Trophoblast cell (in vitro differentiated cells and primary cell): ENCODE measurements around the gene SMG6.

Experiments used
- DNase-seq, 2 donors: peaks; one replicate each; pipeline ENCODE4 v3.0.0-alpha.2; 2016
- H2AFZ ChIP-seq: 2 replicates; pipeline ENCODE4 v1.6.1; 2013; ENCODE audit warnings: low read length, moderate library complexity, mild to moderate bottlenecking; ENCODE audit not compliant: insufficient read depth, poor library complexity
- H2AK5ac ChIP-seq: 2 replicates; pipeline ENCODE4 v1.6.1; 2013; ENCODE audit warnings: mild to moderate bottlenecking, low read length
- H2BK120ac ChIP-seq: 2 replicates; pipeline ENCODE4 v1.6.1; 2013; ENCODE audit warnings: low read length, mild to moderate bottlenecking, moderate library complexity; ENCODE audit not compliant: insufficient read depth, poor library complexity
- H2BK12ac ChIP-seq: 2 replicates; pipeline ENCODE4 v1.6.1; 2013; ENCODE audit warnings: mild to moderate bottlenecking, low read length, moderate library complexity
- H2BK5ac ChIP-seq: 2 replicates; pipeline ENCODE4 v1.6.1; 2013; ENCODE audit warnings: low read length, low read depth, moderate library complexity, mild to moderate bottlenecking; ENCODE audit not compliant: poor library complexity
- H3K14ac ChIP-seq: 2 replicates; pipeline ENCODE4 v1.6.1; 2013; ENCODE audit warnings: mild to moderate bottlenecking, low read length
- H3K18ac ChIP-seq: 2 replicates; pipeline ENCODE4 v1.6.1; 2013; ENCODE audit warnings: mild to moderate bottlenecking, low read length
- H3K23ac ChIP-seq: 2 replicates; pipeline ENCODE4 v1.6.1; 2013; ENCODE audit warnings: low read length
- H3K27ac ChIP-seq: 2 replicates; pipeline ENCODE4 v1.5.1; 2013; ENCODE audit warnings: low read depth, mild to moderate bottlenecking, inconsistent platforms, low read length, moderate library complexity
- H3K27me3 ChIP-seq: 2 replicates; pipeline ENCODE4 v1.6.1; 2013; ENCODE audit warnings: inconsistent platforms, mild to moderate bottlenecking, low read length, moderate library complexity; ENCODE audit not compliant: insufficient read depth
- H3K36me3 ChIP-seq, 2 experiments: 1 replicate in 1 of 2; 2 replicates in 1 of 2; pipeline ENCODE4 v1.6.1; 2013; ENCODE audit warnings: low read length in 2 of 2, mild to moderate bottlenecking in 2 of 2, moderate library complexity in 1 of 2; ENCODE audit not compliant: insufficient read depth in 2 of 2, control insufficient read depth in 1 of 2
- H3K4ac ChIP-seq: 2 replicates; pipeline ENCODE4 v1.6.1; 2013; ENCODE audit warnings: low read depth, mild to moderate bottlenecking, low read length, moderate library complexity
- H3K4me1 ChIP-seq, 2 experiments: 1 replicate in 1 of 2; 2 replicates in 1 of 2; pipeline ENCODE4 v1.6.1; 2013; ENCODE audit warnings: low read length in 2 of 2, mild to moderate bottlenecking in 2 of 2, moderate library complexity in 1 of 2; ENCODE audit not compliant: insufficient read depth in 2 of 2, control insufficient read depth in 1 of 2
- H3K4me2 ChIP-seq: 2 replicates; pipeline ENCODE4 v1.6.1; 2013; ENCODE audit warnings: inconsistent platforms, mild to moderate bottlenecking, low read length, moderate library complexity
- H3K4me3 ChIP-seq: 2 replicates; pipeline ENCODE4 v1.5.1; 2013; ENCODE audit warnings: mild to moderate bottlenecking, low read depth, low read length, inconsistent platforms
- H3K79me1 ChIP-seq: one replicate; pipeline ENCODE4 v1.6.1; 2013; ENCODE audit warnings: low read length
- H3K79me2 ChIP-seq: 2 replicates; pipeline ENCODE4 v1.6.1; 2013; ENCODE audit warnings: low read length, mild to moderate bottlenecking; ENCODE audit not compliant: control insufficient read depth, insufficient read depth, poor library complexity
- H3K9ac ChIP-seq: 2 replicates; pipeline ENCODE4 v1.6.1; 2013; ENCODE audit warnings: mild to moderate bottlenecking, low read length
- H3K9me3 ChIP-seq: 2 replicates; pipeline ENCODE4 v1.6.1; 2013; ENCODE audit warnings: low read depth, mild to moderate bottlenecking, control low read depth, inconsistent platforms, low read length; ENCODE audit not compliant: insufficient read depth
- H4K12ac ChIP-seq: 2 replicates; pipeline ENCODE4 v1.6.1; 2013; ENCODE audit warnings: low read depth, mild to moderate bottlenecking, low read length, moderate library complexity
- H4K8ac ChIP-seq: 2 replicates; pipeline ENCODE4 v1.6.1; 2013; ENCODE audit warnings: low read depth, mild to moderate bottlenecking, low read length, moderate library complexity
- H4K91ac ChIP-seq: one replicate; pipeline ENCODE4 v1.6.1; 2013; ENCODE audit warnings: low read depth, mild to moderate bottlenecking, low read length, moderate library complexity
- WGBS: extraction: QIAGEN DNeasy Blood & Tissue Kit; methylation state at CpG from one replicate; pipeline ENCODE4 v1.1.7; 2013; ENCODE audit warnings: missing lambda C conversion rate; ENCODE audit not compliant: insufficient read length, insufficient coverage; ENCODE audit errors: extremely low coverage; 5-methylcytosine and 5-hydroxymethylcytosine counted together

Gene SMG6

GRCh38 chr17:2020721-2021120 lies 282.9 kb downstream of the SMG6 start:
- H2BK120ac ChIP-seq = no peak overlapping the region
- peaks cover 6% of the 10 kb centered on the region for H3K9me3 ChIP-seq
- no peak overlapping the region for H2BK12ac ChIP-seq
- H4K12ac ChIP-seq = no peak overlapping the region
- no peak for DNase-seq
- peaks cover 41% of the 10 kb centered on the region for H3K27me3 ChIP-seq
- no peak overlapping the region for H2BK5ac ChIP-seq
- no peak overlapping the region for H3K4me2 ChIP-seq
- no peak overlapping the region for H3K9ac ChIP-seq
- no peak overlapping the region for H3K4ac ChIP-seq
- H3K79me2 ChIP-seq = no peaks in the 10 kb centered on the region
- H2AK5ac ChIP-seq = no peak overlapping the region
- H3K27ac ChIP-seq = no peak overlapping the region
- H3K18ac ChIP-seq = no peak overlapping the region
- H4K8ac ChIP-seq = no peak overlapping the region
- H3K36me3 ChIP-seq = no peaks in the 10 kb centered on the region
- no peak overlapping the region for H3K14ac ChIP-seq
- H3K4me1 ChIP-seq = peaks cover 4 to 18% of the 10 kb centered on the region in 2 experiments
- H3K79me1 ChIP-seq = no peaks in the 10 kb centered on the region
- no peak overlapping the region for H3K4me3 ChIP-seq
- H3K23ac ChIP-seq = no peak overlapping the region
- H4K91ac ChIP-seq = no peak overlapping the region
- no peak overlapping the region for H2AFZ ChIP-seq
- no CpG with 5 or more reads among the region's 8 CpGs for WGBS

GRCh38 chr17:2019723-2020122 lies 283.9 kb downstream of the SMG6 start:
- WGBS = no CpG with 5 or more reads among the region's 8 CpGs
- H3K9me3 ChIP-seq = peaks cover 6% of the 10 kb centered on the region
- H3K18ac ChIP-seq = no peak overlapping the region
- peaks cover 0 to 8% of the 10 kb centered on the region in 2 experiments for H3K4me1 ChIP-seq
- no peak overlapping the region for H4K12ac ChIP-seq
- H3K23ac ChIP-seq = no peak overlapping the region
- H3K4ac ChIP-seq = no peak overlapping the region
- H2AFZ ChIP-seq = no peak overlapping the region
- no peaks in the 10 kb centered on the region for H3K36me3 ChIP-seq
- no peak overlapping the region for H4K91ac ChIP-seq
- no peak overlapping the region for H2BK12ac ChIP-seq
- no peak overlapping the region for H3K4me3 ChIP-seq
- no peak overlapping the region for H3K9ac ChIP-seq
- no peak overlapping the region for H3K27ac ChIP-seq
- H4K8ac ChIP-seq = no peak overlapping the region
- H3K79me2 ChIP-seq = no peaks in the 10 kb centered on the region
- no peak for DNase-seq
- H3K79me1 ChIP-seq = no peaks in the 10 kb centered on the region
- no peak overlapping the region for H3K4me2 ChIP-seq
- H2AK5ac ChIP-seq = no peak overlapping the region
- H3K14ac ChIP-seq = no peak overlapping the region
- H2BK5ac ChIP-seq = no peak overlapping the region
- H2BK120ac ChIP-seq = no peak overlapping the region
- H3K27me3 ChIP-seq = peaks cover 31% of the 10 kb centered on the region

GRCh38 chr17:2018716-2019510 lies 284.7 kb downstream of the SMG6 start:
- H3K9me3 ChIP-seq = peaks cover 7% of the 10 kb centered on the region
- no peaks in the 10 kb centered on the region for H3K36me3 ChIP-seq
- H3K9ac ChIP-seq = no peak overlapping the region
- no peak overlapping the region for H2BK12ac ChIP-seq
- H3K23ac ChIP-seq = no peak overlapping the region
- no peak for DNase-seq
- H3K79me2 ChIP-seq = no peaks in the 10 kb centered on the region
- no peak overlapping the region for H2BK120ac ChIP-seq
- no CpG with 5 or more reads among the region's 24 CpGs for WGBS
- no peak overlapping the region for H3K4me2 ChIP-seq
- H3K14ac ChIP-seq = no peak overlapping the region
- no peak overlapping the region for H3K27ac ChIP-seq
- no peak overlapping the region for H2AFZ ChIP-seq
- no peak overlapping the region for H4K91ac ChIP-seq
- no peak overlapping the region for H4K8ac ChIP-seq
- peak overlapping the region; percentile 25 for H3K4me3 ChIP-seq
- H4K12ac ChIP-seq = no peak overlapping the region
- H3K4ac ChIP-seq = no peak overlapping the region
- peaks cover 0 to under 1% of the 10 kb centered on the region in 2 experiments for H3K4me1 ChIP-seq
- no peak overlapping the region for H3K18ac ChIP-seq
- H3K79me1 ChIP-seq = no peaks in the 10 kb centered on the region
- no peak overlapping the region for H2BK5ac ChIP-seq
- H2AK5ac ChIP-seq = no peak overlapping the region
- H3K27me3 ChIP-seq = peaks cover 23% of the 10 kb centered on the region

- no CpG with 5 or more reads among the region's 19 CpGs for WGBS
- H2AFZ ChIP-seq = no peak overlapping the region
- H3K18ac ChIP-seq = no peak overlapping the region
- H4K8ac ChIP-seq = no peak overlapping the region
- no peak overlapping the region for H2AK5ac ChIP-seq
- no peak overlapping the region for H2BK120ac ChIP-seq
- H3K27me3 ChIP-seq = peaks cover 9% of the 10 kb centered on the region
- H3K27ac ChIP-seq = no peak overlapping the region
- H2BK12ac ChIP-seq = no peak overlapping the region
- no peaks in the 10 kb centered on the region for H3K36me3 ChIP-seq
- no peaks in the 10 kb centered on the region for H3K79me2 ChIP-seq
- H3K79me1 ChIP-seq = no peaks in the 10 kb centered on the region
- peaks cover 5% of the 10 kb centered on the region for H3K9me3 ChIP-seq
- H3K23ac ChIP-seq = no peak overlapping the region
- no peak overlapping the region for H4K12ac ChIP-seq
- DNase-seq = no peak
- no peak overlapping the region for H3K9ac ChIP-seq
- no peak overlapping the region for H3K4me3 ChIP-seq
- H4K91ac ChIP-seq = no peak overlapping the region
- H3K14ac ChIP-seq = no peak overlapping the region
- H3K4ac ChIP-seq = no peak overlapping the region
- H3K4me1 ChIP-seq = peaks cover 0 to 2% of the 10 kb centered on the region in 2 experiments
- H3K4me2 ChIP-seq = no peak overlapping the region
- H2BK5ac ChIP-seq = no peak overlapping the region
These were observed 286.2 kb downstream of the SMG6 start for GRCh38 chr17:2017274-2017941.
